WTC11 (cell line): ENCODE data around the gene PAPPA2. TPM values are rescaled to one million over a fixed set of nuclear protein-coding genes. Genes with fewer than 3 reads are reported as not detected.

Source experiments
- ATAC-seq: fragments of 200-7000 bp; cut with Tn5 transposase; 2 replicates; pipeline ENCODE4 v1.10.0; 2021; ENCODE audit warnings: mild to moderate bottlenecking, moderate library complexity
- CTCF ChIA-PET: fragments of 300-600 bp; sonication (Branson Sonifier 250); formaldehyde crosslinking; loops from one replicate; lab custom pipeline; 2021; ENCODE audit warnings: antibody characterized with exemption; lab: Charles Lee
- POLR2A ChIA-PET: fragments of 350-600 bp; sonication (Branson Sonifier 250); formaldehyde crosslinking; loops from one replicate; lab custom pipeline; 2021; ENCODE audit warnings: antibody characterized with exemption; lab: Charles Lee
- DNase-seq: peaks from one replicate; pipeline ENCODE4 v3.0.0; 2021; ENCODE audit warnings: low spot score
- H3K27ac Mint-ChIP-seq: 2 replicates; pipeline ENCODE4 v1.8.0; 2021; ENCODE audit warnings: mixed read lengths
- H3K27me3 Mint-ChIP-seq: 2 replicates; pipeline ENCODE4 v1.8.0; 2021; ENCODE audit warnings: low read depth, mild to moderate bottlenecking, moderate library complexity, mixed read lengths
- H3K36me3 Mint-ChIP-seq: 2 replicates; pipeline ENCODE4 v1.8.0; 2021; ENCODE audit warnings: mixed read lengths
- H3K4me1 Mint-ChIP-seq: 2 replicates; pipeline ENCODE4 v1.8.0; 2022; ENCODE audit warnings: mixed read lengths
- H3K4me3 Mint-ChIP-seq: 2 replicates; pipeline ENCODE4 v1.8.0; 2021; ENCODE audit warnings: mild to moderate bottlenecking, moderate library complexity, mixed read lengths
- H3K9me3 Mint-ChIP-seq: 2 replicates; pipeline ENCODE4 v1.8.0; 2021; ENCODE audit warnings: mixed read lengths
- AR ChIP-seq: fragments of 250-450 bp; sonication (Bioruptor Pico); IDR thresholded peaks from 2 replicates; pipeline ENCODE4 v1.9.0; 2021; ENCODE audit warnings: mild to moderate bottlenecking
- ARID4B ChIP-seq: sonication (generic); formaldehyde crosslinking; IDR thresholded peaks from 2 replicates; pipeline ENCODE4 v1.8.0; 2023; ENCODE audit warnings: missing genetic modification reagents, mild to moderate bottlenecking, borderline replicate concordance
- E2F5 ChIP-seq: sonication (generic); formaldehyde crosslinking; IDR thresholded peaks from 2 replicates; pipeline ENCODE4 v1.8.1; 2022; ENCODE audit warnings: mild to moderate bottlenecking, moderate library complexity, missing genetic modification reagents
- ESRRA ChIP-seq: sonication (generic); formaldehyde crosslinking; IDR thresholded peaks from 2 replicates; pipeline ENCODE4 v1.8.1; 2022; ENCODE audit warnings: mild to moderate bottlenecking, missing genetic modification reagents, borderline replicate concordance
- FOXJ3 ChIP-seq: sonication (generic); formaldehyde crosslinking; IDR thresholded peaks from 2 replicates; pipeline ENCODE4 v1.9.0; 2021; ENCODE audit warnings: missing genetic modification reagents, mild to moderate bottlenecking, borderline replicate concordance
- GRHL2 ChIP-seq: fragments of 250-450 bp; sonication (Bioruptor Pico); IDR thresholded peaks from 2 replicates; pipeline ENCODE4 v1.8.0; 2022; ENCODE audit warnings: mild to moderate bottlenecking, moderate library complexity; ENCODE audit not compliant: insufficient replicate concordance, severe bottlenecking
- GTF2I ChIP-seq: fragments of 250-450 bp; sonication (Bioruptor Pico); conservative IDR thresholded peaks from 2 replicates; pipeline ENCODE4 v1.4.0; 2021; ENCODE audit warnings: mild to moderate bottlenecking
- HMGA2 ChIP-seq: fragments of 250-450 bp; sonication (Bioruptor Pico); IDR thresholded peaks from 2 replicates; pipeline ENCODE4 v1.4.0; 2021; ENCODE audit warnings: mild to moderate bottlenecking, moderate library complexity
- OVOL2 ChIP-seq: fragments of 250-450 bp; sonication (Bioruptor Pico); IDR thresholded peaks from 2 replicates; pipeline ENCODE4 v1.9.0; 2021; ENCODE audit warnings: mild to moderate bottlenecking, borderline replicate concordance
- SMAD4 ChIP-seq: sonication (generic); formaldehyde crosslinking; IDR thresholded peaks from 2 replicates; pipeline ENCODE4 v1.8.0; 2022; ENCODE audit warnings: mild to moderate bottlenecking, missing genetic modification reagents
- TP53 ChIP-seq: sonication (generic); formaldehyde crosslinking; IDR thresholded peaks from 2 replicates; pipeline ENCODE4 v1.8.1; 2023; ENCODE audit warnings: mild to moderate bottlenecking, missing genetic modification reagents
- USF1 ChIP-seq: sonication (generic); formaldehyde crosslinking; IDR thresholded peaks from 2 replicates; pipeline ENCODE4 v1.8.0; 2022; ENCODE audit warnings: mild to moderate bottlenecking, missing genetic modification reagents
- ZNF232 ChIP-seq: sonication (generic); formaldehyde crosslinking; IDR thresholded peaks from 2 replicates; pipeline ENCODE4 v1.8.0; 2022; ENCODE audit warnings: mild to moderate bottlenecking, missing genetic modification reagents
- ZNF281 ChIP-seq: sonication (generic); formaldehyde crosslinking; IDR thresholded peaks from 2 replicates; pipeline ENCODE4 v1.8.0; 2023; ENCODE audit warnings: mild to moderate bottlenecking, missing genetic modification reagents
- ZNF423 ChIP-seq: fragments of 250-450 bp; sonication (Bioruptor Pico); IDR thresholded peaks from 2 replicates; pipeline ENCODE4 v2.1.2; 2022; ENCODE audit warnings: mild to moderate bottlenecking, moderate library complexity
- ZNF512 ChIP-seq: sonication (generic); formaldehyde crosslinking; IDR thresholded peaks from 2 replicates; pipeline ENCODE4 v1.8.1; 2022; ENCODE audit warnings: missing genetic modification reagents, borderline replicate concordance
- ZSCAN18 ChIP-seq: fragments of 250-450 bp; sonication (Bioruptor Pico); IDR thresholded peaks from 2 replicates; pipeline ENCODE4 v2.1.2; 2022; ENCODE audit warnings: mild to moderate bottlenecking, moderate library complexity
- total RNA-seq: library from RNA; stranded (reverse); gene quantifications from 3 replicates; pipeline ENCODE4 v1.2.3, GENCODE V29; 2021

PAPPA2 gene
- total RNA-seq, 1 experiment from 2014 or later = 0.74 TPM

GRCh38 chr1:176579087-176579486 is 116.1 kb downstream of the PAPPA2 start:
- DNase-seq (no peak), ATAC-seq (no peak)
- H3K9me3 Mint-ChIP-seq = no peaks in the 10 kb centered on the region
- CTCF ChIA-PET = no interaction called here
- POLR2A ChIA-PET = no interaction called here
- no peaks in the 10 kb centered on the region for H3K27me3 Mint-ChIP-seq
- no peaks in the 10 kb centered on the region for H3K36me3 Mint-ChIP-seq
- H3K4me3 Mint-ChIP-seq = no peak overlapping the region
- TF ChIP-seq GTF2I (CRISPR knock-in tag) (no peak), ESRRA (no peak), SMAD4 (CRISPR knock-in tag) (no peak), HMGA2 (CRISPR knock-in tag) (no peak), USF1 (CRISPR knock-in tag) (no peak), ZNF232 (CRISPR knock-in tag) (no peak), GRHL2 (CRISPR knock-in tag) (no peak), ZNF512 (CRISPR knock-in tag) (no peak), E2F5 (CRISPR knock-in tag) (no peak), ZNF281 (CRISPR knock-in tag) (no peak), TP53 (CRISPR knock-in tag) (no peak), ZSCAN18 (no peak), ARID4B (CRISPR knock-in tag) (no peak), FOXJ3 (no peak), AR (no peak), ZNF423 (no peak), OVOL2 (CRISPR knock-in tag) (no peak)
- TF ChIP-seq, all 79 proteins: peak for 0
- Mint-ChIP-seq H3K4me1 (no peaks in the 10 kb centered on the region), H3K27ac (no peak overlapping the region)
